GM18526 (cell line): Measurements from ENCODE around the gene SLC4A5.

Experiments
- POLR2A ChIP-seq: IDR thresholded peaks from 3 replicates; pipeline ENCODE4 v1.6.1; 2011; ENCODE audit not compliant: insufficient read length; ENCODE audit errors: extremely low read depth

SLC4A5 gene

GRCh38 chr2:74242354-74243071, 100.7 kb downstream of the SLC4A5 start:
- no peak for TF ChIP-seq POLR2A

GRCh38 chr2:74239346-74239745, 103.9 kb downstream of the SLC4A5 start:
- no peak for TF ChIP-seq POLR2A

- no peak for TF ChIP-seq POLR2A
Measured at GRCh38 chr2:74238879-74239278, 104.3 kb downstream of the SLC4A5 start.

- no peak for TF ChIP-seq POLR2A
Measured at GRCh38 chr2:74235041-74235440, 108.2 kb downstream of the SLC4A5 start.

- TF ChIP-seq POLR2A = no peak
Measured at GRCh38 chr2:74233648-74234047, 109.6 kb downstream of the SLC4A5 start.

GRCh38 chr2:74232426-74232825, 110.8 kb downstream of the SLC4A5 start:
- TF ChIP-seq POLR2A = no peak

- TF ChIP-seq POLR2A = no peak
Measured at GRCh38 chr2:74228772-74229171, 114.4 kb downstream of the SLC4A5 start.

- no peak for TF ChIP-seq POLR2A
Measured at GRCh38 chr2:74227646-74228045, 115.6 kb downstream of the SLC4A5 start.

GRCh38 chr2:74226648-74227213, 116.5 kb downstream of the SLC4A5 start:
- TF ChIP-seq POLR2A = no peak

GRCh38 chr2:74225698-74226459, 117.3 kb downstream of the SLC4A5 start:
- no peak for TF ChIP-seq POLR2A

- no peak for TF ChIP-seq POLR2A
Measured at GRCh38 chr2:74223941-74224770, 119.1 kb downstream of the SLC4A5 start.

- TF ChIP-seq POLR2A = no peak
Measured at GRCh38 chr2:74222300-74222650, 120.9 kb downstream of the SLC4A5 start.

GRCh38 chr2:74221604-74222299, 121.5 kb downstream of the SLC4A5 start:
- no peak for TF ChIP-seq POLR2A

- no peak for TF ChIP-seq POLR2A
Measured at GRCh38 chr2:74221091-74221490, 122.1 kb downstream of the SLC4A5 start.
